IMR-90 (cell line): ENCODE results near the gene ZCWPW1. TPM values are rescaled to one million over a fixed set of nuclear protein-coding genes. Genes with fewer than 3 reads are reported as not detected.
A peak's percentile ranks its signal among the peaks of the same experiment; 100 is the strongest.

Experiments used
- ATAC-seq: fragments of 200-7000 bp; cut with Tn5 transposase; 2 replicates; pipeline ENCODE4 v1.9.1; 2020; ENCODE audit warnings: low read depth, mild to moderate bottlenecking, moderate library complexity
- BruUV-seq: library from RNA; stranded (reverse); fragments of 400-500 nt; replicated peaks from 2 replicates; lab custom pipeline; 2021; lab: Mats Ljungman, UMichigan
- CTCF ChIA-PET: fragments of 300-600 bp; formaldehyde crosslinking; extraction: SDS; loops from one replicate; lab custom pipeline; 2021; ENCODE audit warnings: antibody characterized with exemption; lab: Yijun Ruan, JAX
- POLR2A ChIA-PET: fragments of 300-600 bp; sonication (Branson Sonifier 250); formaldehyde crosslinking; loops from one replicate; lab custom pipeline; 2022; ENCODE audit warnings: antibody characterized with exemption; ENCODE audit not compliant: unreplicated experiment; lab: Charles Lee
- DNase-seq: peaks from one replicate; pipeline ENCODE4 v3.0.0; 2013
- H2AFZ ChIP-seq: replicated peaks from 2 replicates; pipeline ENCODE3; 2013; ENCODE audit warnings: low read length, mild to moderate bottlenecking; ENCODE audit not compliant: poor library complexity
- H2AK5ac ChIP-seq: 2 replicates; pipeline ENCODE4 v1.6.1; 2013; ENCODE audit warnings: low read depth, low read length, inconsistent platforms
- H2AK9ac ChIP-seq: replicated peaks from 2 replicates; pipeline ENCODE3; 2013; ENCODE audit warnings: mild to moderate bottlenecking, low read depth, low read length, moderate library complexity; ENCODE audit not compliant: poor library complexity
- H2BK120ac ChIP-seq: 2 replicates; pipeline ENCODE4 v1.6.1; 2013; ENCODE audit warnings: low read depth, low read length, inconsistent platforms
- H2BK15ac ChIP-seq: 3 replicates; pipeline ENCODE4 v1.6.1; 2013; ENCODE audit warnings: low read depth, low read length, inconsistent platforms
- H2BK20ac ChIP-seq: 2 replicates; pipeline ENCODE4 v1.6.1; 2013; ENCODE audit warnings: low read depth, mild to moderate bottlenecking, inconsistent platforms, low read length, moderate library complexity
- H2BK5ac ChIP-seq: 2 replicates; pipeline ENCODE4 v1.6.1; 2013; ENCODE audit warnings: mild to moderate bottlenecking, low read depth, low read length, inconsistent platforms; ENCODE audit not compliant: poor library complexity, severe bottlenecking
- H3K14ac ChIP-seq: replicated peaks from 2 replicates; pipeline ENCODE4 v1.6.1; 2013; ENCODE audit warnings: low read depth, low read length, inconsistent platforms
- H3K18ac ChIP-seq: 2 replicates; pipeline ENCODE4 v1.6.1; 2013; ENCODE audit warnings: low read depth, low read length, control low read depth
- H3K23ac ChIP-seq: 2 replicates; pipeline ENCODE4 v1.6.1; 2013; ENCODE audit warnings: low read depth, low read length, inconsistent platforms
- H3K27ac ChIP-seq: 2 replicates; pipeline ENCODE4 v1.5.1; 2013; ENCODE audit warnings: mild to moderate bottlenecking, control low read depth, low read length; ENCODE audit not compliant: insufficient read depth
- H3K27me3 ChIP-seq: 2 replicates; pipeline ENCODE4 v1.6.1; 2013; ENCODE audit warnings: low read length; ENCODE audit not compliant: control insufficient read depth, insufficient read depth
- H3K36me3 ChIP-seq: 2 replicates; pipeline ENCODE4 v1.6.1; 2013; ENCODE audit warnings: low read length, mixed read lengths; ENCODE audit not compliant: control insufficient read depth, insufficient read depth
- H3K4ac ChIP-seq: 2 replicates; pipeline ENCODE4 v1.6.1; 2013; ENCODE audit warnings: low read depth, low read length, inconsistent platforms
- H3K4me1 ChIP-seq: 2 replicates; pipeline ENCODE4 v1.6.1; 2013; ENCODE audit warnings: low read length, mixed read lengths; ENCODE audit not compliant: control insufficient read depth, insufficient read depth
- H3K4me2 ChIP-seq: 2 replicates; pipeline ENCODE4 v1.6.1; 2013; ENCODE audit warnings: low read depth, mild to moderate bottlenecking, control low read depth, low read length, moderate library complexity
- H3K4me3 ChIP-seq: 2 replicates; pipeline ENCODE4 v1.5.1; 2013; ENCODE audit warnings: low read depth, mild to moderate bottlenecking, control low read depth, low read length, moderate library complexity; ENCODE audit not compliant: insufficient read depth
- H3K56ac ChIP-seq: 2 replicates; pipeline ENCODE4 v1.6.1; 2013; ENCODE audit warnings: low read length, inconsistent platforms; ENCODE audit not compliant: insufficient read depth; ENCODE audit errors: extremely low read depth
- H3K79me1 ChIP-seq, 2 experiments: 2 replicates each; pipeline ENCODE4 v1.6.1; 2013; ENCODE audit warnings: low read length in 2 of 2, inconsistent platforms in 1 of 2, low read depth in 1 of 2
- H3K9ac ChIP-seq: 2 replicates; pipeline ENCODE4 v1.6.1; 2013; ENCODE audit warnings: low read depth, low read length, control low read depth
- H3K9me1 ChIP-seq: 2 replicates; pipeline ENCODE4 v1.6.1; 2013; ENCODE audit warnings: low read length, inconsistent platforms; ENCODE audit not compliant: insufficient read depth
- H3K9me3 ChIP-seq: 2 replicates; pipeline ENCODE4 v1.6.1; 2013; ENCODE audit warnings: low read length; ENCODE audit not compliant: control insufficient read depth, insufficient read depth
- H4K20me1 ChIP-seq: 2 replicates; pipeline ENCODE4 v1.6.1; 2013; ENCODE audit warnings: low read length, inconsistent platforms; ENCODE audit not compliant: insufficient read depth
- H4K5ac ChIP-seq: 2 replicates; pipeline ENCODE4 v1.6.1; 2013; ENCODE audit warnings: mild to moderate bottlenecking, low read depth, low read length, control low read depth
- H4K8ac ChIP-seq, 2 experiments: 2 replicates each; pipeline ENCODE4 v1.6.1; 2013; ENCODE audit warnings: low read depth in 2 of 2, low read length in 2 of 2, control low read depth in 1 of 2, inconsistent platforms in 1 of 2
- H4K91ac ChIP-seq: 2 replicates; pipeline ENCODE4 v1.6.1; 2013; ENCODE audit warnings: low read depth, low read length, inconsistent platforms; ENCODE audit not compliant: insufficient read depth
- BHLHE40 ChIP-seq: fragments of 150-350 bp; IDR thresholded peaks from 2 replicates; pipeline ENCODE4 v1.6.1; 2016; ENCODE audit warnings: mild to moderate bottlenecking, low read depth, low read length
- CEBPB ChIP-seq: IDR thresholded peaks from 2 replicates; pipeline ENCODE4 v1.6.1; 2012; ENCODE audit warnings: low read depth, low read length, improper control_type of control experiment
- CHD1 ChIP-seq: IDR thresholded peaks from 2 replicates; pipeline ENCODE4 v1.6.1; 2012; ENCODE audit warnings: low read depth, low read length, improper control_type of control experiment
- MXI1 ChIP-seq: IDR thresholded peaks from 2 replicates; pipeline ENCODE4 v1.6.1; 2012; ENCODE audit warnings: low read depth, mild to moderate bottlenecking, low read length, moderate library complexity, borderline replicate concordance
- POLR2A ChIP-seq: IDR thresholded peaks from 2 replicates; pipeline ENCODE4 v1.6.1; 2012; ENCODE audit warnings: mild to moderate bottlenecking, low read depth, low read length
- RAD21 ChIP-seq: IDR thresholded peaks from 2 replicates; pipeline ENCODE4 v1.6.1; 2012; ENCODE audit warnings: low read length, improper control_type of control experiment
- WGBS, 2 experiments: methylation state at CpG; one replicate each; pipeline versions ENCODE4 v1.1.5 to v1.1.7; 2013; ENCODE audit warnings: missing lambda C conversion rate in 2 of 2; ENCODE audit not compliant: insufficient read length in 1 of 2; ENCODE audit errors: extremely low coverage in 2 of 2; 5-methylcytosine and 5-hydroxymethylcytosine counted together
- dilution Hi-C: fragments of 300-500 bp; cut with HindIII; formaldehyde crosslinking; loops from one replicate; pipeline ENCODE4 v1.14.3; 2018; ENCODE audit warnings: low sequenced_read_pairs; ENCODE audit not compliant: unreplicated experiment
- in situ Hi-C: fragments of 300-500 bp; cut with MboI; formaldehyde crosslinking; loops from 3 replicates; pipeline ENCODE4 v1.14.3; 2019; ENCODE audit warnings: low sequenced_read_pairs, inconsistent platforms, mixed read lengths
- intact Hi-C: fragments of 100-400 bp; cut with micrococcal nuclease; formaldehyde crosslinking; loops from 2 replicates; pipeline ENCODE4 v1.10.0; 2022
- polyA plus RNA-seq, 3 experiments: library from polyadenylated mRNA; depleted of rRNA; stranded (reverse); fragments of >200 nt; gene quantifications; 2 replicates each; pipeline ENCODE4 v1.2.3, GENCODE V29; 2012; ENCODE audit warnings: low replicate concordance in 1 of 3
- total RNA-seq: library from RNA; depleted of rRNA; stranded (reverse); fragments of >200 nt; gene quantifications from 2 replicates; pipeline ENCODE4 v1.2.3, GENCODE V29; 2012
- TF ChIP-seq, protein P1 (sequence below): fragments of 150-350 bp; IDR thresholded peaks from 2 replicates; pipeline ENCODE4 v1.6.1; 2017; ENCODE audit warnings: mild to moderate bottlenecking, antibody characterized with exemption, low read length, low read depth
- TF ChIP-seq, protein P2 (sequence below): conservative IDR thresholded peaks from 2 replicates; pipeline ENCODE4 v1.5.1; 2012; ENCODE audit warnings: mild to moderate bottlenecking, low read depth, low read length, improper control_type of control experiment

The ZCWPW1 gene
- total and polyA plus RNA-seq, 2 of the 4 experiments (the other 2 are of a cell fraction): 0.72 to 1.3 TPM

DNA sequence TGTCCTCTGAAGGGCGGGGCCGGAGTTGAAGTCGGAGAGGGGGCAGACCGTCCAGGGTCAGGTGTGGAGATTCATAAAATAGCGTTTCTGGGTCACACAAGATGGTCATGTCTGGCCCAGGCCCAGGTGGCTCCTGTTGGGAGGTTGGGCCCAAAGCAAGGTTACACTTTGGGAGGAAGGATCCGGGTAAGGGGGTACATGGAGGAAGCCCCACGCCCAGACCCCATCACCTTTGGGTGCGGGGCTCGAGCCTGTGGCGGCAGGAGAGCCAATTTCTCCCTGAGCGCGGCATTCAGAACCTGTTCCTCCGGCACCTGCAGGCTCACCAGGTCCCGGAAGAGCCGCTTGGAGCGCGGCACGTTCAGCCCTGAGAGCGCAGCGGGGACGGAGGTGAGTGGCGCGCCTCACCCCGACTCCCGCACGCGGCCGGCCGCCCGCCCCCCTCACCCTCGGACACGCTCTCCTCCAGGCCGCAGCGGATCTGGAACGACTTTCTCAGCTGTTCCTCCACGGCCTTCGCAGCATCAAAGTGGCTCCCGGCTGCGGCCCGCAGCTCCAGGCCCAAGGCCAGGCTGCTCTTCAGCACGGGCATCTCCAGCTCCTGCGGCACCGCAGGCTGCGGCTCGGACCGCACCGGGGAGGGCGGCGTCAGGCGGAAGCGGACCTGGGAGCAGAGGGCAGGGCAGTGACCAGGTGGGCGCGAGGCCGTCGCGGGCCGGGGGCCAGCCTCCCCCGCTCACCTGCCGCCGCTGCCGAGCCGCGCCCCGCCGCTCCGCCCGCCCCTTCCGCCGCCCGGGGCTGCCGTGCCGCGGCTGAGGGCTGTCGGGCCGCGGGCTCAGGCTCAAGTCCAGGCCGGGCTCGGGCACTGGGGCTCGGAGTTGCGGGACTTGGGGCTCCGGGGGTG is 7.2 kb upstream of the ZCWPW1 start:
- H3K23ac ChIP-seq: peak overlapping the region; percentile 91
- peaks cover 28% of the 10 kb centered on the region for H3K36me3 ChIP-seq
- in situ Hi-C loops (loop anchor here (25.0 kb wide), 1 partner anchor 677 kb away; no protein-coding TSS in a partner anchor), intact Hi-C loops (no loop called here), dilution Hi-C loops (no loop called here)
- H3K4me1 ChIP-seq: peaks cover 13% of the 10 kb centered on the region
- peak overlapping the region; percentile 68 for H3K4me3 ChIP-seq
- H3K9me3 ChIP-seq: no peaks in the 10 kb centered on the region
- ATAC-seq (peak; percentile 33), DNase-seq (no peak)
- ChIA-PET POLR2A (no interaction called here), CTCF (no interaction called here)
- H2BK20ac ChIP-seq: no peak overlapping the region
- H3K79me1 ChIP-seq: peaks cover 15 to 51% of the 10 kb centered on the region in 2 experiments
- peaks cover 7% of the 10 kb centered on the region for H4K20me1 ChIP-seq
- H3K4me2 ChIP-seq: peak overlapping the region; percentile 95
- peak overlapping the region; percentile 81 for H2BK5ac ChIP-seq
- peak overlapping the region; percentile 99 for H2AK9ac ChIP-seq
- peak overlapping the region; percentile 91 for H3K4ac ChIP-seq
- WGBS, 2 experiments: 7% methylated on average over 41 of the region's 81 CpGs; no CpG with 5 or more reads in 1 of the 2 experiments
- peak overlapping the region; percentile 27 to 85 for H4K8ac ChIP-seq
- 0 out of 2 replicates have a peak overlapping the region, but pooled peaks have one; percentile 58 for H3K56ac ChIP-seq
- H4K91ac ChIP-seq: peak overlapping the region; percentile 66; the same call in 1 of the 2 replicates
- H3K14ac ChIP-seq: peak overlapping the region; percentile 88
- peak overlapping the region; percentile 46; the same call in 1 of the 2 replicates for H4K5ac ChIP-seq
- peak overlapping the region; percentile 79 for H3K9ac ChIP-seq
- TF ChIP-seq, protein P1, sequence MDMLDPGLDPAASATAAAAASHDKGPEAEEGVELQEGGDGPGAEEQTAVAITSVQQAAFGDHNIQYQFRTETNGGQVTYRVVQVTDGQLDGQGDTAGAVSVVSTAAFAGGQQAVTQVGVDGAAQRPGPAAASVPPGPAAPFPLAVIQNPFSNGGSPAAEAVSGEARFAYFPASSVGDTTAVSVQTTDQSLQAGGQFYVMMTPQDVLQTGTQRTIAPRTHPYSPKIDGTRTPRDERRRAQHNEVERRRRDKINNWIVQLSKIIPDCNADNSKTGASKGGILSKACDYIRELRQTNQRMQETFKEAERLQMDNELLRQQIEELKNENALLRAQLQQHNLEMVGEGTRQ: no peak
- TF ChIP-seq RAD21 (no peak), CEBPB (no peak), MXI1 (no peak), POLR2A (no peak; the same call in 1 of the 2 replicates), CHD1 (no peak), BHLHE40 (peak; percentile 29; the same call in 1 of the 2 replicates)
- TF ChIP-seq, protein P2, sequence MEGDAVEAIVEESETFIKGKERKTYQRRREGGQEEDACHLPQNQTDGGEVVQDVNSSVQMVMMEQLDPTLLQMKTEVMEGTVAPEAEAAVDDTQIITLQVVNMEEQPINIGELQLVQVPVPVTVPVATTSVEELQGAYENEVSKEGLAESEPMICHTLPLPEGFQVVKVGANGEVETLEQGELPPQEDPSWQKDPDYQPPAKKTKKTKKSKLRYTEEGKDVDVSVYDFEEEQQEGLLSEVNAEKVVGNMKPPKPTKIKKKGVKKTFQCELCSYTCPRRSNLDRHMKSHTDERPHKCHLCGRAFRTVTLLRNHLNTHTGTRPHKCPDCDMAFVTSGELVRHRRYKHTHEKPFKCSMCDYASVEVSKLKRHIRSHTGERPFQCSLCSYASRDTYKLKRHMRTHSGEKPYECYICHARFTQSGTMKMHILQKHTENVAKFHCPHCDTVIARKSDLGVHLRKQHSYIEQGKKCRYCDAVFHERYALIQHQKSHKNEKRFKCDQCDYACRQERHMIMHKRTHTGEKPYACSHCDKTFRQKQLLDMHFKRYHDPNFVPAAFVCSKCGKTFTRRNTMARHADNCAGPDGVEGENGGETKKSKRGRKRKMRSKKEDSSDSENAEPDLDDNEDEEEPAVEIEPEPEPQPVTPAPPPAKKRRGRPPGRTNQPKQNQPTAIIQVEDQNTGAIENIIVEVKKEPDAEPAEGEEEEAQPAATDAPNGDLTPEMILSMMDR: no peak
- no peak overlapping the region for H2BK15ac ChIP-seq
- peak overlapping the region; percentile 92 for H2AFZ ChIP-seq
- H3K27me3 ChIP-seq: no peaks in the 10 kb centered on the region
- BruUV-seq: no TSS peak
- peak overlapping the region; percentile 86 for H3K27ac ChIP-seq
- peak overlapping the region; percentile 10; the same call in 1 of the 2 replicates for H3K18ac ChIP-seq
- H2BK120ac ChIP-seq: peak overlapping the region; percentile 49; the same call in 1 of the 2 replicates
- peaks cover 13% of the 10 kb centered on the region for H3K9me1 ChIP-seq
- peak overlapping the region; percentile 86 for H2AK5ac ChIP-seq
